Mesendoderm (in vitro differentiated cells): ENCODE data around the gene SRI.
A peak's percentile ranks its signal among the peaks of the same experiment; 100 is the strongest.

Experiments
- DNase-seq: peaks from one replicate; pipeline ENCODE4 v3.0.0; 2013
- H2AK5ac ChIP-seq: 2 replicates; pipeline ENCODE4 v1.6.1; 2013; ENCODE audit warnings: low read length, inconsistent platforms
- H2BK120ac ChIP-seq: 2 replicates; pipeline ENCODE4 v1.6.1; 2013; ENCODE audit warnings: low read depth, mild to moderate bottlenecking, low read length, moderate library complexity, mixed read lengths
- H2BK15ac ChIP-seq: replicated peaks from 2 replicates; pipeline ENCODE4 v1.6.1; 2013; ENCODE audit warnings: low read depth, mild to moderate bottlenecking, moderate library complexity
- H2BK5ac ChIP-seq: 2 replicates; pipeline ENCODE4 v1.6.1; 2013; ENCODE audit warnings: low read length, inconsistent platforms
- H3K18ac ChIP-seq: 2 replicates; pipeline ENCODE4 v1.6.1; 2013; ENCODE audit warnings: mild to moderate bottlenecking, low read length, mixed read lengths
- H3K23ac ChIP-seq: one replicate; pipeline ENCODE4 v1.6.1; 2013; ENCODE audit warnings: low read length
- H3K27ac ChIP-seq: 2 replicates; pipeline ENCODE4 v1.5.1; 2013; ENCODE audit warnings: low read depth, mild to moderate bottlenecking, inconsistent platforms, low read length, moderate library complexity
- H3K27me3 ChIP-seq: 2 replicates; pipeline ENCODE4 v1.6.1; 2013; ENCODE audit warnings: low read length, control low read depth, mild to moderate bottlenecking, inconsistent platforms; ENCODE audit not compliant: insufficient read depth, poor library complexity
- H3K36me3 ChIP-seq: 2 replicates; pipeline ENCODE4 v1.6.1; 2013; ENCODE audit warnings: low read length, inconsistent platforms; ENCODE audit not compliant: control insufficient read depth, insufficient read depth
- H3K4ac ChIP-seq: one replicate; pipeline ENCODE4 v1.6.1; 2013; ENCODE audit warnings: low read depth, mild to moderate bottlenecking, low read length, moderate library complexity
- H3K4me1 ChIP-seq: 2 replicates; pipeline ENCODE4 v1.6.1; 2013; ENCODE audit warnings: low read depth, low read length, inconsistent platforms; ENCODE audit not compliant: control insufficient read depth
- H3K4me2 ChIP-seq: 2 replicates; pipeline ENCODE4 v1.6.1; 2013; ENCODE audit warnings: low read length
- H3K4me3 ChIP-seq: 2 replicates; pipeline ENCODE4 v1.5.1; 2013; ENCODE audit warnings: mild to moderate bottlenecking, low read length
- H3K56ac ChIP-seq: one replicate; pipeline ENCODE4 v1.6.1; 2013; ENCODE audit warnings: low read length
- H3K79me1 ChIP-seq: 2 replicates; pipeline ENCODE4 v1.6.1; 2013; ENCODE audit warnings: low read length, inconsistent platforms
- H3K79me2 ChIP-seq: 2 replicates; pipeline ENCODE4 v1.6.1; 2013; ENCODE audit warnings: mild to moderate bottlenecking, low read length; ENCODE audit not compliant: control insufficient read depth, insufficient read depth
- H3K9ac ChIP-seq: 2 replicates; pipeline ENCODE4 v1.6.1; 2013; ENCODE audit warnings: low read length, inconsistent platforms
- H4K5ac ChIP-seq: one replicate; pipeline ENCODE4 v1.6.1; 2013; ENCODE audit warnings: low read length
- H4K8ac ChIP-seq: one replicate; pipeline ENCODE4 v1.6.1; 2013; ENCODE audit warnings: low read depth, mild to moderate bottlenecking, control low read depth, low read length, moderate library complexity
- WGBS: extraction: QIAGEN DNeasy Blood & Tissue Kit; methylation state at CpG from one replicate; pipeline ENCODE4 v1.1.7; 2013; ENCODE audit warnings: low lambda C conversion rate, missing lambda C conversion rate; ENCODE audit not compliant: insufficient coverage; ENCODE audit errors: extremely low coverage; 5-methylcytosine and 5-hydroxymethylcytosine counted together

Gene SRI

GRCh38 chr7:88230646-88231045 lies 10.8 kb upstream of the SRI start:
- H2BK5ac ChIP-seq: no peak overlapping the region
- H2BK15ac ChIP-seq: no peak overlapping the region
- H3K56ac ChIP-seq: no peak overlapping the region
- no peaks in the 10 kb centered on the region for H3K36me3 ChIP-seq
- H3K27me3 ChIP-seq: no peaks in the 10 kb centered on the region
- no peaks in the 10 kb centered on the region for H3K79me1 ChIP-seq
- no peak overlapping the region for H2AK5ac ChIP-seq
- no peak for DNase-seq
- H3K4me3 ChIP-seq: no peak overlapping the region
- no peak overlapping the region for H4K8ac ChIP-seq
- H3K27ac ChIP-seq: no peak overlapping the region
- WGBS: 100% methylated on average over 3 of the region's 5 CpGs
- no peak overlapping the region for H3K18ac ChIP-seq
- H3K9ac ChIP-seq: no peak overlapping the region
- H3K4me1 ChIP-seq: no peaks in the 10 kb centered on the region
- no peak overlapping the region for H3K4ac ChIP-seq
- no peak overlapping the region for H4K5ac ChIP-seq
- no peak overlapping the region for H3K23ac ChIP-seq
- no peak overlapping the region for H2BK120ac ChIP-seq
- H3K79me2 ChIP-seq: no peaks in the 10 kb centered on the region
- H3K4me2 ChIP-seq: no peak overlapping the region

GRCh38 chr7:88229302-88229995 lies 9.6 kb upstream of the SRI start:
- Histone ChIP-seq H3K56ac (no peak overlapping the region), H3K36me3 (no peaks in the 10 kb centered on the region), H3K4me3 (no peak overlapping the region), H2BK15ac (no peak overlapping the region), H3K4me2 (no peak overlapping the region), H3K79me1 (no peaks in the 10 kb centered on the region), H3K18ac (no peak overlapping the region), H4K5ac (no peak overlapping the region), H3K9ac (no peak overlapping the region), H2BK5ac (no peak overlapping the region), H3K27ac (no peak overlapping the region), H3K79me2 (no peaks in the 10 kb centered on the region), H2BK120ac (no peak overlapping the region), H3K4ac (no peak overlapping the region), H3K4me1 (no peaks in the 10 kb centered on the region), H2AK5ac (no peak overlapping the region), H4K8ac (no peak overlapping the region), H3K27me3 (no peaks in the 10 kb centered on the region), H3K23ac (no peak overlapping the region)
- no peak for DNase-seq
- WGBS: no CpG with 5 or more reads among the region's 4 CpGs

GRCh38 chr7:88226886-88227516 lies 7.2 kb upstream of the SRI start:
- no peak overlapping the region for H3K56ac ChIP-seq
- H3K4me2 ChIP-seq: no peak overlapping the region
- H3K4ac ChIP-seq: no peak overlapping the region
- H3K4me1 ChIP-seq: no peaks in the 10 kb centered on the region
- H3K18ac ChIP-seq: no peak overlapping the region
- no peaks in the 10 kb centered on the region for H3K36me3 ChIP-seq
- H2BK15ac ChIP-seq: no peak overlapping the region
- no CpG with 5 or more reads among the region's 6 CpGs for WGBS
- H3K9ac ChIP-seq: no peak overlapping the region
- no peak overlapping the region for H2BK5ac ChIP-seq
- no peak overlapping the region for H3K4me3 ChIP-seq
- H3K79me2 ChIP-seq: no peaks in the 10 kb centered on the region
- no peak overlapping the region for H4K8ac ChIP-seq
- no peak overlapping the region for H4K5ac ChIP-seq
- peak; percentile 2 for DNase-seq
- no peak overlapping the region for H2AK5ac ChIP-seq
- H3K23ac ChIP-seq: no peak overlapping the region
- no peaks in the 10 kb centered on the region for H3K27me3 ChIP-seq
- no peaks in the 10 kb centered on the region for H3K79me1 ChIP-seq
- H3K27ac ChIP-seq: no peak overlapping the region
- no peak overlapping the region for H2BK120ac ChIP-seq

- no peak overlapping the region for H3K18ac ChIP-seq
- H4K8ac ChIP-seq: no peak overlapping the region
- no peaks in the 10 kb centered on the region for H3K36me3 ChIP-seq
- H3K56ac ChIP-seq: no peak overlapping the region
- no peak overlapping the region for H4K5ac ChIP-seq
- H2BK5ac ChIP-seq: no peak overlapping the region
- H3K4ac ChIP-seq: no peak overlapping the region
- no peak overlapping the region for H3K9ac ChIP-seq
- H3K79me1 ChIP-seq: no peaks in the 10 kb centered on the region
- H3K23ac ChIP-seq: no peak overlapping the region
- DNase-seq: no peak
- no peaks in the 10 kb centered on the region for H3K79me2 ChIP-seq
- H2BK15ac ChIP-seq: no peak overlapping the region
- no peaks in the 10 kb centered on the region for H3K27me3 ChIP-seq
- no CpG with 5 or more reads among the region's 4 CpGs for WGBS
- H3K27ac ChIP-seq: no peak overlapping the region
- no peak overlapping the region for H3K4me2 ChIP-seq
- no peak overlapping the region for H2AK5ac ChIP-seq
- no peak overlapping the region for H2BK120ac ChIP-seq
- H3K4me3 ChIP-seq: no peak overlapping the region
- no peaks in the 10 kb centered on the region for H3K4me1 ChIP-seq
These were observed 6.4 kb upstream of the SRI start for GRCh38 chr7:88226201-88226600.

GRCh38 chr7:88224601-88225275 lies 4.9 kb upstream of the SRI start:
- no peaks in the 10 kb centered on the region for H3K4me1 ChIP-seq
- H3K79me2 ChIP-seq: no peaks in the 10 kb centered on the region
- no peak overlapping the region for H3K4me3 ChIP-seq
- H3K79me1 ChIP-seq: no peaks in the 10 kb centered on the region
- no peak overlapping the region for H2BK15ac ChIP-seq
- H3K18ac ChIP-seq: no peak overlapping the region
- H3K23ac ChIP-seq: no peak overlapping the region
- no peak overlapping the region for H3K27ac ChIP-seq
- H3K9ac ChIP-seq: no peak overlapping the region
- no peak overlapping the region for H3K4me2 ChIP-seq
- H2BK5ac ChIP-seq: no peak overlapping the region
- H3K36me3 ChIP-seq: no peaks in the 10 kb centered on the region
- no peak overlapping the region for H3K4ac ChIP-seq
- no peak overlapping the region for H3K56ac ChIP-seq
- H2BK120ac ChIP-seq: no peak overlapping the region
- no peak overlapping the region for H4K8ac ChIP-seq
- no peak overlapping the region for H4K5ac ChIP-seq
- H3K27me3 ChIP-seq: no peaks in the 10 kb centered on the region
- no peak overlapping the region for H2AK5ac ChIP-seq
- no CpG with 5 or more reads among the region's 2 CpGs for WGBS
- DNase-seq: no peak
